Esophagus (tissue), 2 donors: ENCODE data around the gene MYL3. TPM values are rescaled to one million over a fixed set of nuclear protein-coding genes. Genes with fewer than 3 reads are reported as not detected.

Source experiments
- H3K27ac ChIP-seq, 2 donors: one replicate each; pipeline ENCODE4 v1.5.1; 2013; ENCODE audit warnings: low read depth in 2 of 2, mild to moderate bottlenecking in 2 of 2, inconsistent platforms in 1 of 2, low read length in 1 of 2, moderate library complexity in 1 of 2
- H3K27me3 ChIP-seq, 2 donors: one replicate each; pipeline ENCODE4 v1.6.1; 2013; ENCODE audit warnings: low read length in 2 of 2, control low read depth in 1 of 2, mild to moderate bottlenecking in 1 of 2; ENCODE audit not compliant: insufficient read depth in 2 of 2, control insufficient read depth in 1 of 2
- H3K36me3 ChIP-seq, 2 donors: one replicate each; pipeline ENCODE4 v1.6.1; 2013; ENCODE audit warnings: low read length in 1 of 2; ENCODE audit not compliant: control insufficient read depth in 2 of 2, insufficient read depth in 2 of 2
- H3K4me1 ChIP-seq, 2 donors: one replicate each; pipeline ENCODE4 v1.6.1; 2013; ENCODE audit warnings: low read length in 1 of 2; ENCODE audit not compliant: control insufficient read depth in 2 of 2, insufficient read depth in 2 of 2
- H3K4me3 ChIP-seq, 2 donors: one replicate each; pipeline ENCODE4 v1.5.1; 2013; ENCODE audit warnings: low read length in 2 of 2, mild to moderate bottlenecking in 2 of 2, low read depth in 1 of 2, moderate library complexity in 1 of 2
- H3K9me3 ChIP-seq, 2 donors: one replicate each; pipeline ENCODE4 v1.6.1; 2013; ENCODE audit warnings: mild to moderate bottlenecking in 2 of 2, low read depth in 1 of 2, low read length in 1 of 2, moderate library complexity in 1 of 2; ENCODE audit not compliant: control insufficient read depth in 2 of 2, insufficient read depth in 1 of 2
- WGBS, 2 donors: extraction: QIAGEN DNeasy Blood & Tissue Kit; methylation state at CpG; one replicate each; pipeline ENCODE4 v1.1.7; 2013; 5-methylcytosine and 5-hydroxymethylcytosine counted together
- polyA plus RNA-seq, 2 donors: library from polyadenylated mRNA; stranded (reverse); fragments of 200-250 nt; gene quantifications; one replicate each; pipeline ENCODE4 v1.2.3, GENCODE V29; 2013
- donor health status: healthy with polysubstance abuse.
- donor health status: Bipolar disorder and iron deficiency.

Gene MYL3
- polyA plus RNA-seq, 2 donors: 0.67 to 0.87 TPM

DNA sequence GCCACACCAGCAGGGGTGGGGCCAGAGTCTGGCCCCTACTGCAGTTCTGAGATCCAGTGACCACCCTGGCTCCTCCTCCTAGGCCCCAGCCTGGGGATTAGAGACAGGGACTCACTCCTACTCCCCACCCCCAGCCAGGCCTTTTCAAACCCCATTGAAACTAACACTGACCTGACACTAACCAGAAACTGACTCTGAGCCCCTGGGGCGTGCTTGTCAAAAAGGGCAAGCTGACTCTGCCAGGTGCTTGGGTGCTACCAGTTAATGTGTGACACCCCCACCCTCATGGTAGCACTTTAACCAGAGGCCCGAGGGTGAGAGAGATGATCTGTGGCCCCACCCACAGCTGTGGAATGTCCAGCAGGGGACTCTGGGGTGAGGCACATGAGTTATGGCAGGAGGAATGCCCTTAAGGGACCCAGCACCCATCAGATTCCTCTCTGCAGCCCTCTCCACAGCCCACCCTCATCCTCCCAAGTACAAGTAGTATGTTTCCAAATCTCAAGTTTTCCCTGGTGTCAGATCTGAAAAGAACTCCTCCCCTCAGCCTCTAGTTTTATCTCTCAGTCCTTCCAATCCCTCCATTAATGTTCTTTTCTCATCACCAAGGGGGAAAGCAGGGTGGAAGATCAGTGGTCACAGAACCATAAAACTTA lies 15.7 kb upstream of the MYL3 start:
- no peaks in the 10 kb centered on the region for H3K9me3 ChIP-seq
- H3K36me3 ChIP-seq: no peaks in the 10 kb centered on the region
- WGBS, 2 donors: 56 to 61% methylated on average over 2 of the region's 2 CpGs
- H3K27ac ChIP-seq: no peak overlapping the region
- peaks cover 0 to 9% of the 10 kb centered on the region in 2 donors for H3K27me3 ChIP-seq
- H3K4me1 ChIP-seq: peaks cover 5 to 6% of the 10 kb centered on the region in 2 donors
- no peak overlapping the region for H3K4me3 ChIP-seq

DNA sequence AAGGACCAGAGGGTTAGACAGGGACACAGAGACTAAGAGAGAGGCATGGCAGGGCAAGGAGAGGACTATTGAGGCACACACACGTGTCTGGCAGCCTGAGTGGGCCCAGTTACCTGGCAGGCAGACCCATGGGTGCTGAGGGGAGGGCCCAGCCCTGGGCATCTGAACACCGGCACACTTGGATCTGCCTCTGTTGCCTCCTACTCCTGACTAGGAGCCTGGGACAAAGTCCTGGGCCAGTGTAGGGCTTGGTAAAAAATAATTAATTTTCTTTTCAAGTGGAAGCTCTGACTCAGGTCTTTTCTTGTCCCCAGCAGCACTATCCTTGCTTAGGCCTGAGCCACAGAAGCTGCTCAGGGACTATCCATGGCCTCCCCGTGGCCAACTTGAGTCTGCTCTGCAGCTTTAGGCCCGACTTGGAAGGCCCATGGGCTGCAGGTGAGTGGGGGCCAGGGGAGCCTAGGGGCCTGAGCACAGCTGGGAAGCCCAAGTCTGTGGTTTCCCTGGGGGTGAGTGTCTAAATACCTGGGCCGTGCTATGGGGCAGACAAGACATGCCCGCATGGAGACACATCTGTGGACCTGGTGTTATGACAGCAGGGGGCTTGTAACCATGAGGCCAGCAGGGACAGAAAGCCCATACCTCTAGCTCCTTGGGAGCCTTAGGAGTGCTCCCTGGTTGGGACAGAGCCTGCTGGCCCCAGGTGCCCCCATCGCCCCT lies 14.3 kb upstream of the MYL3 start, which contains the start of gene PTH1R:
Gene PTH1R, plus strand, starts transcription at position 316 of the 720 bp plus-strand sequence. CDS start 5,839 bp downstream, outside the sequence.
- 74 to 75% methylated on average over 6 to 7 of the region's 7 CpGs for WGBS, 2 donors
- H3K36me3 ChIP-seq: no peaks in the 10 kb centered on the region
- H3K4me1 ChIP-seq: peaks cover 2 to 10% of the 10 kb centered on the region in 2 donors
- no peak within 1 kb of the TSS for H3K27ac ChIP-seq
- no peak within 1 kb of the TSS for H3K4me3 ChIP-seq
- peaks cover 0 to 1% of the 10 kb centered on the region in 2 donors for H3K27me3 ChIP-seq
- H3K9me3 ChIP-seq: no peaks in the 10 kb centered on the region

DNA sequence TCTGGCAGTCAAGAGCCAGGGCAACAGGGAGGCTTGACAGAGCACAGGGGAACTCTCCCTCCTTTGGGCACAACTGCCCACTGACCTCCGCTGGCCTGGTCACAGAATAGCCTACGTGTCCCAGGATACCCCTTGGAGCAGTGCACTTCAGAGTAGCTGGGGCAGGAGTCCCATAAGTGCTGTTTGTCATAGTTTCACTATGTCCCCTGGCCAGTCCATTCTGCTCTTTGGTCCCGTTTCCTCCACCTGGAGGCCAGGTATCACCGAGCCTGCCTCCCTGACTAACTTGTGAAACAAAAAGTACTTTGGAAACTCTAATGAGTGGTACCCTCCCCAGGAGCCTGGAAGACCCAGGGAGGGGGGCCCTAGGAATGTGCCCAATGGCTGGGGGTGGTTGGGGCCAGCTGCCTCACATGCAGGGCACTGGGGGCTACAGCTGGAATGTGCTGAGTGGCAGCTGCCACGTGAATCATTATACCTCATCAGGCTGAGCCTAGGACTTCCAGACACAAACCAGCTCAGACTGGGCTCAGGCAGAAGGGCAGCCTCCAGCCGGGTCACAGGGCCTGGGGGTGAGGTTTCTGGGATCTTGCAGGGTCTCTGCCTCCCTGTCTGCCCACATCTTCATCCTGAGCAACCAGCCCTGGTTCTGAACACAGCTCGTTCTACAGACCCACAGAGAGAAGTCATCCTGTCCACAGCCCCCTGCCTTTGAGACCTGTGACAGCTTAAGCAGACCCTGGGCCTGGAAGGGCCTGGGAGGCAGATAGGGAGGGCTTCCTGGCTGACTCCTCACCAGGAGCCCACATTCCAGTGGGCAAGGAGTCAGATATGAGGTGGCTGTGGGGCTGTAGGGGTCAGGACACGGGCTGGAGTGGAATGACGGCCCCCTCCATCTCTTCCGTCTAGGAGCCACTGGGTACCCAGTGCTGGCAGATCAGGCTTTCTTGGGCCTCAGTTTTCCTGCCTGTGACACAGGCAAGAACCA lies 13.4 kb upstream of the MYL3 start:
- peaks cover 1 to 9% of the 10 kb centered on the region in 2 donors for H3K4me1 ChIP-seq

DNA sequence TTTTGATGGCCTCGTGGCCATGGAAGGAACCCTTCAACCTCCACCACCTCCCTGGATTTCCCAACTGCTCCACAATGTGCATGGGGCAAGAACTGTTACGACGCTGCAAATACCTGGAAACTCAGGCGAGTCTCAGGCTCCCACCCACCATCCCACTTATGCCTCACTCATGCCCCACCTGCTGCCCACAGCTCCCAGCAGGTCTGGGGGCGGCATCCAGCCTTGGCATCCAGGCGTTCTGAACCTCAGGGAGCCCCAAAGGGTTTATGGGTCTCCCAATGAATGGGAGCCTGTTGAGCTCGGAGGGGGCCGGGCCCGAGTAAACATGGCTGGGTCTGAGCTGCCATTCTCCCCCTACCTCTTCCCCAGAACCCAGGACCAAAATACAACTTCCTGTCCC lies 12.3 kb upstream of the MYL3 start:
- Histone ChIP-seq H3K4me3 (no peak overlapping the region), H3K27me3 (no peaks in the 10 kb centered on the region), H3K27ac (no peak overlapping the region), H3K4me1 (peaks cover 0 to 6% of the 10 kb centered on the region in 2 donors), H3K9me3 (no peaks in the 10 kb centered on the region), H3K36me3 (no peaks in the 10 kb centered on the region)
- WGBS, 2 donors: 93 to 95% methylated on average over 9 of the region's 9 CpGs

More for the DNA sequence above, 13.4 kb upstream of the MYL3 start:
- no peaks in the 10 kb centered on the region for H3K9me3 ChIP-seq
- no peak overlapping the region for H3K27ac ChIP-seq
- no peaks in the 10 kb centered on the region for H3K27me3 ChIP-seq
- H3K36me3 ChIP-seq: no peaks in the 10 kb centered on the region
- H3K4me3 ChIP-seq: no peak overlapping the region
- WGBS, 2 donors: 87 to 91% methylated on average over 10 of the region's 10 CpGs

DNA sequence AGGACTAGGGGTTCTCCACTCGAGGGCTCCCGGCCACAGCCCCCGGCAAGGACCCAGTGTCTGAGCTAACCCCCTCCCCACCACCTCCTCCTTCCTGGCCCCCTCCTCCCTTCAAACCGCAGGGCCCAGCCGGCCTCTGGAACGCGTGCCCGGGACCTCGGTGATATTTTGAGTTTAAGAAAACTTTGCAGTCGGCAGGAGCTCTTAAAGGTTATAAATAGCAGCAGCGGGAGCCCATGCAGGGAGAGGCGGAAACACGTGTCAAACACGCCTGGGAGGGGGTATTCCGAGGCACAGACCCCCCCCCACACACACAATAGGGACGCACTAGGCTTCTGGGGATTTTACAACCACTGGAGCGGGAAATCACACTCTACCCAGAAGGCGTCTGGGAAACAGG lies 11.2 kb upstream of the MYL3 start:
- no peaks in the 10 kb centered on the region for H3K27me3 ChIP-seq
- H3K4me3 ChIP-seq: no peak overlapping the region
- H3K4me1 ChIP-seq: peaks cover 0 to 6% of the 10 kb centered on the region in 2 donors
- no peaks in the 10 kb centered on the region for H3K9me3 ChIP-seq
- peak overlapping the region in 1 of 2 donors; percentile 3 for H3K27ac ChIP-seq
- WGBS, 2 donors: 46 to 47% methylated on average over 18 of the region's 18 CpGs
- H3K36me3 ChIP-seq: no peaks in the 10 kb centered on the region

DNA sequence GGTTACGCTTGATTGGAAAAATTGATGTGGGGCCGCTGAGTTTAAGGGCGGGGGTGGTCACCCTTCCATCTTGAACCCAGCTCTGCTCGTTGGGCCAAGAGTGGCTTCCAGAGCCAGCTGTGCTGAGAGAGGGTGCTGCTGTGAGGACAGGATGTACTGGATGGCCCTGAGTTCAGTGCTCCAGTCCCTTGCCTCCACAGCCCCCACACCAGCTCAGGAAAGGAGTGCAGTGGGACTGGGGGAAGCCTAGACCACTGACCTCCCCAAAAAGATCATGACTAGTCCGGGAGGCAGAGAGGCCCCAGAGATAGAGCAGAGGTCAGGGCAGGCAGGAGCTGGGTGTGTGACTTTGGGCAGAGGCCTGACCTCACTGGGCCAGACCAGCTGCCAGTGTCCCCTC lies 10.3 kb upstream of the MYL3 start:
- no peak overlapping the region for H3K27ac ChIP-seq
- 67 to 75% methylated on average over 5 of the region's 5 CpGs for WGBS, 2 donors

DNA sequence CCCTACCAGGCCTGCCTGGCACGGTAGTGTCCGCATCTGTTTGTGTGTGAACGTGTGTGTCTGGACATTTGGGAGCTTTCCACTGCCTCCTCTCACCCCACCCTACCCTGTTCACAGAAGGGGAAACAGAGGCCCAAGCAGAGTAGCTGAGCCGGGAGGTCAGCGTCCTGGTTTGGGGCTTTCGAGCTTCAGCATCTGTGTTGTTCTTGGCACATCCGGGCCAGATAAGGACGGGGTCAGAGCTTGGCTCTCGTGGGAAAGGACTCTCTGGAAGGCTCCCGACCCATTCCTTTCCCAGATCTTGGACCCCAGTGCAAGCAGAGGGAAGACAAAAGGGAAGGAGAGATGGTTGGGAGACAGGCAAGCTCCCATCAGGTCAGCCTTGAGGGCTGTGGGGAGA lies 8.0 kb upstream of the MYL3 start:
- WGBS, 2 donors: 58 to 75% methylated on average over 10 of the region's 10 CpGs
- no peaks in the 10 kb centered on the region for H3K9me3 ChIP-seq
- H3K4me3 ChIP-seq: no peak overlapping the region
- H3K36me3 ChIP-seq: no peaks in the 10 kb centered on the region
- H3K27ac ChIP-seq: no peak overlapping the region
- H3K27me3 ChIP-seq: no peaks in the 10 kb centered on the region
- H3K4me1 ChIP-seq: peaks cover 10 to 14% of the 10 kb centered on the region in 2 donors

More for the DNA sequence above, 10.3 kb upstream of the MYL3 start:
- H3K36me3 ChIP-seq: no peaks in the 10 kb centered on the region
- no peak overlapping the region for H3K4me3 ChIP-seq
- peaks cover 0 to 6% of the 10 kb centered on the region in 2 donors for H3K4me1 ChIP-seq
- H3K9me3 ChIP-seq: no peaks in the 10 kb centered on the region
- H3K27me3 ChIP-seq: no peaks in the 10 kb centered on the region

DNA sequence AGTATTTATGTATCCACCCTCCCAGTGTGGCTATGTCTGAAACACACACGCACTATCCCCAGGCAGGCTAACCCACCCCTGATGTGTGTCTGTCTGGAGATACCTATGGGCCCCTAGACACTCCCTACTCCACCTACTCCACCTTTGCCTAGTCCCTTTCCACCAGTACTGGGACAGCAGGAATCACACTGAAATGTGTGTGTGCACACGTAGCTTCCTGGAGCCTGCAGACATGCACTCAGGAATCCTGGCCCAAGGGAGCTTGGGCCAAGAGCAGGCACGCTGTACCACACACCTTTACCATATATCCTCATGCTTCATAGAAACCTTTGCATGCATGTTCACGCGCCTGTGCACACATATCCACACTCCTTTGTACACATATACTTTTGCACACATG lies 7.4 kb upstream of the MYL3 start:
- H3K36me3 ChIP-seq: no peaks in the 10 kb centered on the region
- peaks cover 10 to 14% of the 10 kb centered on the region in 2 donors for H3K4me1 ChIP-seq
- 87 to 89% methylated on average over 5 of the region's 5 CpGs for WGBS, 2 donors

DNA sequence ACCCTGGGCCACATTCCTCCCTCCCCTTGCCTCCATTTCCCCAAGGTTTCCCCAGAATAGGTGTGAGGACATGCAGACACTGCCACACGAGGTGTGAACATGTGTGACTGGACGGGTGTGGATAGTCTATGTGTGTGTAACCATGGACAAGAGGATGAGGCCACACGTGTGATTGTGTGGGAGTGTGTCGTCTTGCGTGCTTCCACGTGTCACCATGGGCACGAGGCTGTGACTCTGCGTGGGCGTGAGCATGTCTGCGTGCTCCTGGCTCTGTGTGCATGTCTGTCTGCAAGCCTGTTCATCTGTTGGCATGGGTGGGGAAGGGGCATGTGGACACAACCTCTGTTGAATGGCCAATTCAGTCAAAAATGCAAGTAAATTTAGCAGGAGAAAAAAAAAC lies 6.2 kb upstream of the MYL3 start:
- H3K36me3 ChIP-seq: no peaks in the 10 kb centered on the region
- 66 to 68% methylated on average over 10 of the region's 10 CpGs for WGBS, 2 donors
- peaks cover 10 to 15% of the 10 kb centered on the region in 2 donors for H3K4me1 ChIP-seq
- no peak overlapping the region for H3K4me3 ChIP-seq
- H3K9me3 ChIP-seq: no peaks in the 10 kb centered on the region
- no peak overlapping the region for H3K27ac ChIP-seq
- H3K27me3 ChIP-seq: no peaks in the 10 kb centered on the region

More for the DNA sequence above, 7.4 kb upstream of the MYL3 start:
- no peaks in the 10 kb centered on the region for H3K9me3 ChIP-seq
- H3K4me3 ChIP-seq: no peak overlapping the region
- H3K27me3 ChIP-seq: no peaks in the 10 kb centered on the region
- H3K27ac ChIP-seq: no peak overlapping the region
